Measurements from ENCODE around the gene SH3PXD2A.
"Not testable (repeated sequence)": the region's sequence is repeated elsewhere in the genome, so short reads cannot be mapped to it uniquely, and the experiment has no call there.

Gene SH3PXD2A

DNA sequence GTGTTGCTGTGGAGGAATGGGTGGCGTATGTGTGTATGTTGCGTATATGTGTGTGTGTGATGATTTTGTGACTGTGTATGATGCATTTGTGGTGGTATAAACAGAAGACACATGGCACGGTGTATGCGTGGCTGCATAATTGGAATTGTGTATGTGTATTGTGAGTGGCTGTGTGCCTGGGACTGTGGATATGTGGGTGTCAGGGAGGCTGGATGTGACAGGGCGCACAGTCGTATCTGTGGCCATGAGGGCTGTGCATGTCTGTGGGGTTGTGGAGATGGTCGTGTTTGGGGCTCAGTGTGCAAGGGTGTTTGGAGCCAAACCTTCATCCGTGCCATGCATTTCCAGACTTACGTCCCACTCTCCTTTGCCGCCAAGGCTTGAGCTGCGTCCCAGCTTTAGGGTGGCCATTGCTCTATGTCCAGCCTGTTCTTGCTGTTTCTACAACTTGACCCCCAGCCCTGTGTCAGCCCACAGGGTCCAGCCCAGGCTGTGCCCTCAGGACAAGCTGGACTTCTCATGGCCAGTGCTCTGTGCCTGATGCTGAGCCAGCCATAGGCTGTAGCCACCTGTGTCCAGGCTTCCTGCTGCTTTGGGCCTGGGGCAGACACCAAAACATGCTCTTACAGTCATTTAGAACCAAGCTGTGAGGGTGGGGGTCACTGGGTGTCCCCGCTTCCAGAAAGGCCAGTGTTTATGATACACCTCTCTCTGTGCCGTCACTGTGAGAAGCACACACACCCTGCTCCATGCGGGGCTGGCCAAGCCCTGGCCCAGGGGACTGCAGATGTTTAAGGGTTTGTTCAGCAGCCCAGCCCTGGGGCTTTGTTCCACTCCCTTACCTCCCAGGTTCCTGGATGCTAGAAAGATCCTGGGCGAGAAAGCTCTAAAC is 234.2 kb downstream of the SH3PXD2A start:
- no peak for DNase-seq (ENCODE audit: low spot score)

- DNase-seq (ENCODE audit: low spot score) = no peak
Measured at GRCh38 chr10:103620352-103620740, 235.0 kb downstream of the SH3PXD2A start.

- DNase-seq (ENCODE audit: low spot score) = no peak
Measured at GRCh38 chr10:103619424-103620351, 235.7 kb downstream of the SH3PXD2A start.

DNA sequence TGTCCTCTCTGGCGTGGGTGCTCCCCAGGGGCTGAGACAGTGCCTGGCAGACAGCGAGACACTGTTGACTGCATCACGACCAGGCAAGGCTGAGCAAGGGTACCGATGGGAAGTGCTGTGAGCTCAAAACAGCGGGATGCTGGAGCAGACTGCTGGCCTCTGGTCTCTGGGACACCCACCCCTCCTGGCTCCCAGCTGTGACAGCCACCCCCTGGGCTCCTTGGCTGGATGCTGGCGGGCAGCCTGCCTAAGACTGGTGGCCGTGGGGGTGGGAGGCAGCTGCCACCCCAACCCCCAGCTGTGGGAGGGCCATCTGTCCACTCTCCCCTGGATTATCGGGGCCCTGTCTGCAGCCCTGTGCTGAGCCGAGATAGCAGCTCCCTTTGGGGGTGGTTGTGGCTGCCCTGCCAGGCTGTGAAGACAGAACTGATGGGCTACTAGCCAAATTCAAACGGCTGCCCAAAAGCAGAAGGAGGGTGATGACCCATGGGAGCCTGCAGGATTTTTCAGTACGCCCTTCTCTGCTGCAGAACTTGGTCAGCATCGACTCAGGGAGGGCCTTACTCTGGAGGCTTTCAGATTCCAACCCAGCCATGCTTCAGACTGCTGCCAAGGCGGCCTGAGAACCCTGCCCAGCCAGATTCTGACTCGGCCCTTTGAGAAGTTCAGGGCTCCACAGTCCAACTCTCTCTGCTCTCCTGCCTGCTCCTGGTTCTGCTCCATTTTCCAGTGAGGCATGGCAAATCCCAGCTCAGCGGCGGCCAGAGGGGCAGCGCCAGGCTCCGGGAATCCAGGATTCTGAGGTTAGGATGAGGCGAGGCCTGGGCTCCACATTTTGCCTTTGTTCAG is 236.6 kb downstream of the SH3PXD2A start:
- DNase-seq (ENCODE audit: low spot score) = no peak

DNA sequence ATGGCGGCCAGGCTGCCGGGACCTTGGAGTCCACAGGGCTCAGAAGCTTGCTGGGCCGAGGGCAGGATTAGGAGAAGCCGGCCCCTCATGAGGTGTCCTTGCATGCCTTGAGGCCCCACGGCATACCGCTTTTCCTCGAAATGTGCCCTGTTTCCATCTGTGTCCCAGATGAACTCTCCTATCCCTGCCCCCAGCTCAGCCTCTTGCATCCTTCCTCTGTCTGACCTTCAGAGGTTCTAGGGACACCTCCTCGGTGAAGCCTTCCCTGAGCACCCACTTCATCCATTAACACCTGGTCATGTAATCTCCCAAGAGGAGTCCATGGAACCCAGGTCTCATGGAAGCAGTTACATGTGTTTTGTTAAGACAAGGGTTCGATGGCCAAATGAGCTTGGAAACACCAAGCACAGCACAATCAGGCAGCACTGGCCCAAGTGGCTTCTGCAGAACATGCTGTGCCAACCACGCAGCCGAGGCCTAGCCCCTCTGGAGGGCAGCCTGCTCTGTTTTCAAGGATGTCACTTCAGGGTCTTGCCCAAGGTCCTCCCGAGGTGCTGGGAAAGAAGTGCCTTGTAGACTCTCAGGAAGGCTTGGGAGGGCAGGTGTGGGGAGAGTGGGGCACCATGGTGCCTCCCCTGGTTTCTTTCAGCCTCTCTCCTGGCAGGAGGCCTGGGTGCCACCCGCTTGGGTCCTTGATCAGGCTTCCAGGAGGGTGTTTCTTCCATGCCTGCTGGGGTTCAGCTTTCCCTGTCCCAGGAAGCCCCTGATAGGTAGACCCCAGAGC is 237.6 kb downstream of the SH3PXD2A start:
- no peak for DNase-seq (ENCODE audit: low spot score)

- no peak for DNase-seq (ENCODE audit: low spot score)
Measured at GRCh38 chr10:103616705-103617601, 238.4 kb downstream of the SH3PXD2A start.

DNA sequence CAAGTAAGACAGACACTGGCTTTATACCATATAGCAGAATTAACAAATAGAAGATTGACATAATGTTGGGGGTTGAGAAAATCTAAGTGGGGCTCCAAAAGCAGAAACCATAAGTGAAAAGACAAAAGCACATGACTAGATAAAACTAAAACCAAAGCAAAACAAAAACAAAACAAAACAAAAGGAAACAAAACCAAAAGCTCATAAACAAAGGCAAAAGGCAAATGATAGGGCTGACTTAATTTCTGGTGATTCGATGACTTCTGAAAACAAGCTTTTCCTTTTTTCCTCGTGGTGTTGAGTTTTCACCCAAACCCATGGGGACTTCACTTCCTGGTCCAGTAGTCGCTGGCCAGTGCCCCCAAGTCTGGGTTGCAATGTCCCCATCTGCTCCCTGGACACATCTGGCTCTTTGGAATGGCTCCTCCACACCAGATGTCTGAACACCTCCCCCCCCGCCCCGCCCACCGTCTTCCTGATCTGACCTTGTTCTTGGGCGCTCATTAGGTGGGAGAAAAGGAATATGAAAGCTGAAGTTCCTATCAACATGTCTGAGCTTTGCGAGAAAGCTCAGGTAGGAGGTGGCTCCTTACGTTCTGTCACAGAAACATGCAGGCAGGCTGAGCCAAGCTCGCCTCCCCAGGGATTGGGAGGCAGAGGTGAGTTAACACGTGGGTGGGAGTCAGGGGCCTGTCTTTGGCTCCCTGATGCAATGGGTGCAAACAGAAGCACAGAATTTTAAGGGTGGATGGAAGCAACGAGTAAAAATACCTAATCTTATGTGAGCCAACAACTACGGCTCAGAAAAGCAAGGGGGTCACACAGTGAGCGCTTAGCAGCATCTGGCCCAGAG is 240.8 kb downstream of the SH3PXD2A start:
- DNase-seq (ENCODE audit: low spot score) = no peak

- DNase-seq (ENCODE audit: low spot score) = no peak
Measured at GRCh38 chr10:103613616-103614015, 241.8 kb downstream of the SH3PXD2A start.

DNA sequence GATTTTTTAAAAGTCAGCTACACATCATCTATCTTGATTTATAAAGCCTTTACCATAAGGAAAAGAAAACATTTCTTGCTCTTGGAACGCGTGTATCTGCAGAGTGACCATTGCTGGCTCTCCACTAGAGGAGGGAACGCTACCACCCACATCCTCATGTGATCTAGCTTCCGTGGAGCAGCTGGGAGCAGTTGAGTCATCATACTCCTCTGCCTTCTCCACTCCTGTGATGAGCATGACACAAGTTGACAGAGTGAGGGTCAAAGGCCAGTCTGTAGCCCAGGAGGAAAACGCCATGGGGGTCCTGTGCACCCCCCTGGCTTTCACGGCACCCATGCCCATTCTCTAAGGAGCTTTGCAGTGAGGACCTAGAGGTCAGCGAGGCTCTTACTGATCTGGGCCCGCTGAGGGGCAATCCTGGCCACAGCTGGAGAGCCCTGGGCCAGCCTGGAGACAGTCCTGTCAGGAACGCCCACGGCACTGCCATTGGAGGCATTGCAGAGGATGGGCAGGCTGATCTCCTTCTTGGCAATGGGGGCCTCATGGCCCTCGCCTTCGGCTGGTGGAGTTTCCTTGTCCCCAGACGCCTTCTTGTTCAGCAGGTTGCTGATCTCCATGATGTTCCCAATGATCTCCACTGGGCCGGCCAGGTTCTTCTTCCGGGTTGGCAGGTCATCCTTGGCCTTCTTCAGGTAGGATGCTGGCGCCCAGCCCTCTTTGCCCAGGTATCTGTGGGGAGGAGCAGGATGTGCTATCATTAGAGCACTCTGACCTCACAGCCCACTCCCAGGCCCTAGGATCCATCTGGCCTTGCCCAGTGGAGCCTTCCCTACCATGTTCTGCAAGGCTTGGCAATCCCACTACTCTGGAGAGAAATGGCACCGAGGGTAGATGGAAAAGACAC is 242.7 kb downstream of the SH3PXD2A start:
- peak; percentile 9 for DNase-seq (ENCODE audit: low spot score)

DNA sequence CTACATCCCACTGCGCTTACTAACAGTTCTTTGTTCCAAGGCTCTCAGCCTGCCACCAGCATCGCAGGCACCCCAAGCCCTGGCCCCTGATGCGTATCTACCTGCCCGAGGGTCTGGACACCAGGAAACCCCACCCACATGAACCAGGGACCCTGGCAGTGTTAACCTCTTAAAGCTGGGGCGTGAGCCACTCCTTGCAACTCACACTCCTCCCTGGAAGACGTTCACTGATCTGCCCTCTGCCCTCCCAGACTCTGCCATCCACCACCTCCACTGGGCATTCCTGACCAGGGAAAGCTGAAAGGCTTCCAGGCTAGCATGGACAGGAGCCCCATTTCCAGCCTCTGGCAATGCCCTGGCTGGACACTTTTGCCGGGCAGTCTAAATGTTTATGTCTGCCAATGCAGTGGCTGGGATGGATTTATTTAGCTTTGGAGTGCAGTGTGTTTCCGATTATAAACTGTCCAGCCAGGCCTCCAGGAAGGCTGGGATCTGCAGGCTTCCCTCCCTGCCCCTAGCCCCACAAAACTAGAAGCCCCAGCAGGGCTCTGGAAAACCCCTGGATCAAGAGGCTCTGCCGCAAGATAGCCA is 244.4 kb downstream of the SH3PXD2A start:
- no peak for DNase-seq (ENCODE audit: low spot score)

- DNase-seq (ENCODE audit: low spot score) = no peak
Measured at GRCh38 chr10:103610083-103610472, 245.3 kb downstream of the SH3PXD2A start.

- no peak for DNase-seq (ENCODE audit: low spot score)
Measured at GRCh38 chr10:103609231-103610082, 245.9 kb downstream of the SH3PXD2A start.

DNA sequence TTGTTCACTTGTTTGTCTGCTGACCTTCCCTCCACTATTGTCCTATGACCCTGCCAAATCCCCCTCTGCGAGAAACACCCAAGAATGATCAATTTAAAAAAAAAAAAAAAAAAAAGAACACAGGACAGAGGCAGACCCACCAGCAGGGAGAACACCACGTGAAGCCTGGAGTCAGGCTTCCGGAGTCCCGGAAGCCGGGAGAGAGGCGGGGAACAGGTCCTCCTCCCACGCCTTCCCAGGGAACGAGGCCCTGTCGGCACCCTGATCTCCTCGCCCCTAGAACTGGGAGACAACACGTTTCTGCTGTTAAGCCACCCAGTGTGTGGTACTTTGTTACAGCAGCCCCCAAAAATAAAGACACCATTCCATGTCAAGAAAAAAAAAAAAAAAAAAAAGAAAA is 247.3 kb downstream of the SH3PXD2A start:
- DNase-seq (ENCODE audit: low spot score) = not testable (repeated sequence)

DNA sequence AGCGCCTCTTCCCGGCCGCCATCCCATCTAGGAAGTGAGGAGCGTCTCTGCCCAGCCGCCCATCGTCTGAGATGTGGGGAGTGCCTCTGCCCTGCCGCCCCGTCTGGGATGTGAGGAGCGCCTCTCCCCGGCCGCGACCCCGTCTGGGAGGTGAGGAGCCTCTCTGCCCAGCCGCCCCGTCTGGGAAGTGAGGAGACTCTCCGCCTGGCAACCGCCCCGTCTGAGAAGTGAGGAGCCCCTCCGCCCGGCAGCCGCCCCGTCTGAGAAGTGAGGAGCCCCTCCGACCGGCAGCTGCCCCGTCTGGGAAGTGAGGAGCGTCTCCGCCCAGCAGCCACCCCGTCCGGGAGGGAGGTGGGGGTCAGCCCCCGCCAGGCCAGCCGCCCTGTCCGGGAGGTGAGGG is 248.3 kb downstream of the SH3PXD2A start:
- DNase-seq (ENCODE audit: low spot score) = not testable (repeated sequence)

DNA sequence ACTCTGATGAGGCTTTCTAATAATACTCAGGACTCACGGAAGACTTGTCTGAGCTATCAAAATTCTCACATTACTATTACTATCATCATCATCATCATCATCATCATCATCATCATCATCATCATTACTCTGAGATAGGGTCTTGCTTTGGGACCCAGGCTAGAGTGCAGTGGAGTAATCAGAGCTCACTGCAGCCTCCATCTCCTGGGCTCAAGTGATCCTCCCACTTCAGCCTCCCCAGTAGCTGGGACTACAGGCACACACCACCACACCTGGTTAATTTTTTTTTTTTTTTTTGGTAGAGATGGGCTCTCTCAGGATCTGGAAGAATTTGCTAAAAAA is 249.3 kb downstream of the SH3PXD2A start:
- not testable (repeated sequence) for DNase-seq (ENCODE audit: low spot score)

DNA sequence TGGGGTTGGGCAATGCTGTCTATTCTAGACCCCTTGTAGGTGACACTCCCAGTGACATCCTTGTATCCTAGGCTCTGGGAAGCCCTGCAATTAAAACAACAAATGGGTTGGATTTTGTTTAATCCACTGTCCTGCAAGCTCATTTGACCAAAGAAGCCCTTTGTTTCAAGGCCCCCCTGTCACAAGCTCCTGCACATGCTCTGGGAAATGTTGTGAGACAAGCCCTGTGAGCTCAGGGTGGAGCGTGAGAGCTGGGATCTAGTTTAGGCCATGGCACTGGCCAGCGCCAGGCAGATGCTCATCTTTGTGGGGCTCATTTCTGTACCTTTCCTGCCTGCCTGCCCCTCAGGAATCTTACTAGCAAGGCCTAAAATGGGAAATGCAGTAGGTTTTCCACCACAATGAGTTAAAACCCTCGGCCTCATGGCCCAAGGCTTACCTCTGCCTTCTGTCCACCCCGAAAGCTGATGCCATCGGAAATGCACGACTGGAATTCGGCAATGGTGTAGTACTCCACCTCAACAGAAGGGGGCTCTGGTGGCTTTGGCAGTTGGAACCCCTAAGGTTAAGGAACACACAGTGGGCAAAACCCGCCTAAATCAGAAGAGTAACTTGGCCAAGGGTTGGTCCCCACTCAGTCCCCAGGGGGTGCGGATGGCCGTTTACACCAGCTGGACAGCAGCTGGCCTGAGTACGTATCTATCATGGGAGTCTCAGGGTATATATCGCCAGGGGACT is 249.8 kb downstream of the SH3PXD2A start:
- peak; percentile 17 for DNase-seq (ENCODE audit: low spot score)
